Uterus (tissue), 4 donors: ENCODE measurements around the gene RGL3. TPM values are rescaled to one million over a fixed set of nuclear protein-coding genes. Genes with fewer than 3 reads are reported as not detected.
"Not testable (repeated sequence)": the region's sequence is repeated elsewhere in the genome, so short reads cannot be mapped to it uniquely, and the experiment has no call there.

Source experiments
- DNase-seq, 2 donors: peaks; one replicate each; pipeline ENCODE4 v3.0.0-alpha.2; 2019 to 2020
- H3K27ac ChIP-seq, 2 donors: fragments of 200-600 bp; sonication (generic); 1 replicate in 1 of 2; 2 replicates in 1 of 2; pipeline ENCODE4 v1.5.1; 2016 to 2018
- H3K27me3 ChIP-seq, 2 donors: fragments of 200-600 bp; sonication (generic); one replicate each; pipeline ENCODE4 v1.5.1; 2018 to 2019; ENCODE audit warnings: control low read depth in 1 of 2
- H3K36me3 ChIP-seq, 2 donors: fragments of 200-600 bp; sonication (generic); one replicate each; pipeline ENCODE4 v1.5.1; 2019; ENCODE audit warnings: control low read depth in 1 of 2
- H3K4me1 ChIP-seq, 2 donors: fragments of 200-600 bp; sonication (generic); one replicate each; pipeline ENCODE4 v1.5.1; 2018 to 2019; ENCODE audit warnings: control low read depth in 1 of 2
- H3K4me3 ChIP-seq, 2 donors: fragments of 200-600 bp; sonication (generic); 1 replicate in 1 of 2; 2 replicates in 1 of 2; pipeline ENCODE4 v1.5.1; 2018 to 2019; ENCODE audit warnings: mild to moderate bottlenecking in 1 of 2
- H3K9me3 ChIP-seq, 2 donors: fragments of 200-600 bp; sonication (generic); one replicate each; pipeline ENCODE4 v1.5.1; 2019; ENCODE audit warnings: control low read depth in 1 of 2
- POLR2A ChIP-seq, 2 donors: fragments of 450-650 bp; IDR thresholded peaks; one replicate each; pipeline ENCODE4 v1.6.1; 2016; ENCODE audit warnings: antibody characterized with exemption in 2 of 2, mild to moderate bottlenecking in 1 of 2, moderate library complexity in 1 of 2
- intact Hi-C: fragments of 100-400 bp; cut with DNase I; formaldehyde crosslinking; loops from one replicate; pipeline ENCODE4 v1.15.1; 2023; ENCODE audit warnings: low total_unique reads
- total RNA-seq, 4 donors: library from RNA; depleted of rRNA in 3 of 4; stranded (reverse); fragments of >200 nt in 3 of 4; gene quantifications; one replicate each; pipeline versions ENCODE4 v1.1.0 to v1.2.4, GENCODE V29; 2014 to 2023
- TF ChIP-seq, protein P1 (sequence below), 4 experiments: fragments of 200-600 bp in 2 of 4; fragments of 450-650 bp in 2 of 4; sonication (generic) in 2 of 4; IDR thresholded peaks; one replicate each; pipeline ENCODE4 v1.5.1; 2016 to 2019; ENCODE audit warnings: antibody characterized with exemption in 4 of 4, mild to moderate bottlenecking in 2 of 4, moderate library complexity in 1 of 4
- donor health status: DM: yes; HTN: yes; CAD: no.

The RGL3 gene
- total RNA-seq, 4 donors from 2014 or later, result 1.0 to 19.0 (median 13.2) TPM

DNA sequence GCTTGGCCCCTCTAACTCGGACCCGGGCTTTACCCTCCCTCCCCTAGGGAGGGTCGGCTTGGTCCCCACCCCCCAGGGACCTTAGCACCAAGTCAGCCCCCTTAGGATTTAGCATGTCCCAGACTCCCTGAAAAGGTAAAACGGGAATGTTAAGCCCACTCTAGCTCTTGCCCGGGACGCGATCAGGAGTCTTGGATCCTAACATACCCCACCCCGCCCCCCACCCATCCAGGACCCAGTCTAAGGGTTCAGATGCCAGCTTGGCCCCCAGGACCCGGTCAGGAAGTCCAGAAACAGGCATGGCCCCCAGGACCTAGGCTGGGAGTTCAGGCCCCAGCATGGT, 35.4 kb downstream of the RGL3 start:
- intact Hi-C loops, result no loop called here
- TF ChIP-seq, protein P1, sequence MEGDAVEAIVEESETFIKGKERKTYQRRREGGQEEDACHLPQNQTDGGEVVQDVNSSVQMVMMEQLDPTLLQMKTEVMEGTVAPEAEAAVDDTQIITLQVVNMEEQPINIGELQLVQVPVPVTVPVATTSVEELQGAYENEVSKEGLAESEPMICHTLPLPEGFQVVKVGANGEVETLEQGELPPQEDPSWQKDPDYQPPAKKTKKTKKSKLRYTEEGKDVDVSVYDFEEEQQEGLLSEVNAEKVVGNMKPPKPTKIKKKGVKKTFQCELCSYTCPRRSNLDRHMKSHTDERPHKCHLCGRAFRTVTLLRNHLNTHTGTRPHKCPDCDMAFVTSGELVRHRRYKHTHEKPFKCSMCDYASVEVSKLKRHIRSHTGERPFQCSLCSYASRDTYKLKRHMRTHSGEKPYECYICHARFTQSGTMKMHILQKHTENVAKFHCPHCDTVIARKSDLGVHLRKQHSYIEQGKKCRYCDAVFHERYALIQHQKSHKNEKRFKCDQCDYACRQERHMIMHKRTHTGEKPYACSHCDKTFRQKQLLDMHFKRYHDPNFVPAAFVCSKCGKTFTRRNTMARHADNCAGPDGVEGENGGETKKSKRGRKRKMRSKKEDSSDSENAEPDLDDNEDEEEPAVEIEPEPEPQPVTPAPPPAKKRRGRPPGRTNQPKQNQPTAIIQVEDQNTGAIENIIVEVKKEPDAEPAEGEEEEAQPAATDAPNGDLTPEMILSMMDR (IDR thresholded peaks at IDR 0.05), result no peak
- no peak for TF ChIP-seq POLR2A (IDR thresholded peaks at IDR 0.05)
- H3K36me3 ChIP-seq, result no peaks in the 10 kb centered on the region
- H3K27me3 ChIP-seq, result peaks cover 15 to 19% of the 10 kb centered on the region in 2 donors
- no peak overlapping the region for H3K4me3 ChIP-seq
- no peak for DNase-seq
- H3K9me3 ChIP-seq, result no peaks in the 10 kb centered on the region
- H3K27ac ChIP-seq, result no peak overlapping the region
- peaks cover 0 to 19% of the 10 kb centered on the region in 2 donors for H3K4me1 ChIP-seq

DNA sequence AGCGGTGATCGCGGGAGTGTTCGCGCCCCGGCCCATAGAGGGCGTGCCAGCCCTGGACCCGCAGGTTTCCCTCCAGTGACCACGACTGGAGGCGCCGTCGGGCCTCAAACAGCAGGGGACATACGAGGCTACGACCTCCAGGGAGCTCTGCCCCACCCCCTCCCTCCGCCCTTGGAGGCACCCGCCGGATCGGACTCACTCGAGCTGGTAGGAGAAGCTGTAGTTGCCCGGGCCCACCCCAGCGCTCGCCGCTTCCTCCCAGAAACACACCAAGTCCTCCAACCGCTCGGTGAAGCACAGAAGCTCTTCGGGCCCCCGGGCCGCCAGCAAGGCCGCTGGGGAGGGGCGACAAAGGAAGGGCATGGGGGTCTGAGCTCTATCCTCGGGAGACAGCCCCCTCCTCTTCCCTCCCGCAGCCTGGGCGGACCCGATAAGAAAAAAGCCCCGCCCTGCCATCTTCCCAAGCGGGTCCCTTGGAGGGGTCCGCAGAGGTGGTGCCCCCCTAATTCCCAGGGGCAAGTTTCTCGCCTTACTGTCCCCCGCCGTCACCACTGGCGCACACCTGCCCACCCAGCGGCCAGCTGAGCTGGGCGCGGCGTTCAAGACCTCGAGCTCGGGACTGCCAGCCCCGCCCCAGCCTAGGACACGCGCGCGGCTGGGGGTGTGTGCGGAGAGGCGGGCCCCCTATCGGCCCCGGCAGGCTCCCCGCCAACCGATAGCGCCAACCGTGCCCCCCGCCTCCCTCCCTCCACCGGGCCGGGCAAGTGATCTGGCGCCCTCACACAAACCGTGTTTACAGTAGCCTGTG, 36.0 kb downstream of the RGL3 start:
- no peaks in the 10 kb centered on the region for H3K9me3 ChIP-seq
- peaks cover 0 to 19% of the 10 kb centered on the region in 2 donors for H3K4me1 ChIP-seq
- no peak for TF ChIP-seq POLR2A (IDR thresholded peaks at IDR 0.05)
- TF ChIP-seq, protein P1 (IDR thresholded peaks at IDR 0.05), result peak in 3 of 4 experiments; percentile 20 to 43 (median 36)
- no peak for DNase-seq
- no peak overlapping the region for H3K27ac ChIP-seq
- intact Hi-C loops, result no loop called here
- peak overlapping the region in 1 of 2 donors; percentile 2 for H3K4me3 ChIP-seq
- no peaks in the 10 kb centered on the region for H3K36me3 ChIP-seq
- H3K27me3 ChIP-seq, result peaks cover 15 to 19% of the 10 kb centered on the region in 2 donors

DNA sequence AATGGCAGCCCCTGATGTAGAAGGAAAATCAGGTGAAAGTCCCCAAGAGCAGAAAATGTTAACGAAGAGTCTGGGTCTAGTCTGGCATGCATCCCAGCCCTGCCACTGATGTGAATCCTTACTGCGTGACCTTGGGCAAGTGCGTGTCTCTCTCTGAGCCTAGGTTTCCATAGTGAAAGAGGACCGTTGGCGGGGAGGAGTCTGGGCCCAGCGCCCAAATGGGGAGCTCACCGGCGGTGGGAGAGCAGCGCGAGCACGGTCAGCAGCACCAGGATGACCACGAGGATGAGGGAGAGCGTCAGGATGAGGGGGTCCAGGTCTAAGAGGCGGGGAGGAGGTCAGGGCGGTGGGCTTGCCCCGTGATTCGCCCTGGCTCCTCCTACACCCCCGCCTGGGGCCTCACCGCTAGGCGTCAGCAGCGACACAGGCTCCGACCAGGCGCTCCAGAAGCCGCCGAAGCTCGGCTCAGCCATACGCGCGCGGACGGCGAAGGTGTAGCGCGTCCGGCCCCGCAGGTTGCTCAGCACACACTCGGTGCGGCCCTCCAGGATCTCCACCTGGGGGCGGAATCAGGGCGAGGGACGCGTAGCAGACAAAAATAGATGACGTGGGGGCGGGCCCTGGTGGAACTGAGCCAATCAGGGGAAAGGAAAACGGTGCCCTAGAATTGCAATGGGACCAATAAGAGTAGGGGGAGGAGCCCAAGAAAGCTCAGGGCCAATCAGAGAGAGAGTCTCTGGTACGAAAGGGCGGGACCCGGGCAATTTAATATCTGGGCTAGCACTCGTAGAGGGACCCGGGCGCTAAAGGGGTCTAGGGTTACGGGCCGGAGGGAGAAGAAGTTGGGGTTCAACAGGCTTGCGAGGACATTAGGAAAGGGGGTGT, 38.2 kb downstream of the RGL3 start:
- peak; percentile 97 for DNase-seq
- peak overlapping the region; percentile 54 to 60 for H3K4me3 ChIP-seq
- peak overlapping the region; percentile 79 to 80 for H3K27ac ChIP-seq
- peaks cover 15 to 19% of the 10 kb centered on the region in 2 donors for H3K27me3 ChIP-seq
- peaks cover 12 to 25% of the 10 kb centered on the region in 2 donors for H3K4me1 ChIP-seq
- intact Hi-C loops, result no loop called here
- H3K36me3 ChIP-seq, result no peaks in the 10 kb centered on the region
- no peaks in the 10 kb centered on the region for H3K9me3 ChIP-seq
- peak; percentile 66 to 76 for TF ChIP-seq POLR2A (IDR thresholded peaks at IDR 0.05)
- TF ChIP-seq, protein P1 (IDR thresholded peaks at IDR 0.05), result peak; percentile 73 to 87 (median 85)

DNA sequence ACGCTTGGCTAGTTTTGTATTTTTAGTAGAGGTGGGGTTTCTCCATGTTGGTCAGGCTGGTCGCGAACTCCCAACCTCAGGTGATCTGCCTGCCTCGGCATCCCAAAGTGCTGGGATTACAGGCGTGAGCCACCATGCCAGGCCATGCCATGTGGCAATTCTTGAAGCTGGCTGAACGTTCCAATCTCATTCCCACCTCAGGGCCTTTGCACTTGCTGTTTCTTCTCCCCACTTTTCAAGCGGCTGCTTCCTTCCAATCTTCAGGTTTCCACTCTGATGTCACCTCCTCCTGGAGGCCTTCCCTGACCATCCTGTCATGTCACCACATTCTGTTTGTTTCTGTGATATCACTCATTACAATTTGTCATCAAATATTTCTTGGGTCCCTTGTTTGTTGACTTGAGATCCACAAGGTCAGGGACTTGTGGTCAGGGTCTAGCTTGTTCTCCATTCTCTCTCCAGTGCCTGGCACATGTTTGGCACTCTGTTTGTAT, 39.2 kb downstream of the RGL3 start:
- Histone ChIP-seq H3K27ac (peak overlapping the region; percentile 79 to 80), H3K27me3 (peaks cover 15 to 19% of the 10 kb centered on the region in 2 donors), H3K4me1 (peaks cover 12 to 29% of the 10 kb centered on the region in 2 donors), H3K4me3 (peak overlapping the region in 1 of 2 donors; percentile 60), H3K36me3 (no peaks in the 10 kb centered on the region), H3K9me3 (no peaks in the 10 kb centered on the region)
- intact Hi-C loops, result no loop called here
- DNase-seq, result no peak
- TF ChIP-seq, protein P1 (IDR thresholded peaks at IDR 0.05), result no peak
- no peak for TF ChIP-seq POLR2A (IDR thresholded peaks at IDR 0.05)

GRCh38 chr19:11379269-11379845, 39.8 kb downstream of the RGL3 start:
- H3K27ac ChIP-seq, intact Hi-C loops, H3K36me3 ChIP-seq, DNase-seq, H3K4me3 ChIP-seq, H3K9me3 ChIP-seq: not testable (repeated sequence)
- H3K27me3 ChIP-seq, result peaks cover 15 to 19% of the 10 kb centered on the region in 2 donors
- peaks cover 12 to 29% of the 10 kb centered on the region in 2 donors for H3K4me1 ChIP-seq
